Stimulated activated CD4-positive, alpha-beta T cell treated with anti-CD3 and anti-CD28 coated beads, Interleukin-2, amount 100 ng/mL, for 4 hours (primary cell): ENCODE results near the gene STK32C.

Experiments
- DNase-seq: peaks from one replicate; pipeline ENCODE4 v3.0.0-alpha.2; 2020; ENCODE audit warnings: low read depth

STK32C gene

DNA sequence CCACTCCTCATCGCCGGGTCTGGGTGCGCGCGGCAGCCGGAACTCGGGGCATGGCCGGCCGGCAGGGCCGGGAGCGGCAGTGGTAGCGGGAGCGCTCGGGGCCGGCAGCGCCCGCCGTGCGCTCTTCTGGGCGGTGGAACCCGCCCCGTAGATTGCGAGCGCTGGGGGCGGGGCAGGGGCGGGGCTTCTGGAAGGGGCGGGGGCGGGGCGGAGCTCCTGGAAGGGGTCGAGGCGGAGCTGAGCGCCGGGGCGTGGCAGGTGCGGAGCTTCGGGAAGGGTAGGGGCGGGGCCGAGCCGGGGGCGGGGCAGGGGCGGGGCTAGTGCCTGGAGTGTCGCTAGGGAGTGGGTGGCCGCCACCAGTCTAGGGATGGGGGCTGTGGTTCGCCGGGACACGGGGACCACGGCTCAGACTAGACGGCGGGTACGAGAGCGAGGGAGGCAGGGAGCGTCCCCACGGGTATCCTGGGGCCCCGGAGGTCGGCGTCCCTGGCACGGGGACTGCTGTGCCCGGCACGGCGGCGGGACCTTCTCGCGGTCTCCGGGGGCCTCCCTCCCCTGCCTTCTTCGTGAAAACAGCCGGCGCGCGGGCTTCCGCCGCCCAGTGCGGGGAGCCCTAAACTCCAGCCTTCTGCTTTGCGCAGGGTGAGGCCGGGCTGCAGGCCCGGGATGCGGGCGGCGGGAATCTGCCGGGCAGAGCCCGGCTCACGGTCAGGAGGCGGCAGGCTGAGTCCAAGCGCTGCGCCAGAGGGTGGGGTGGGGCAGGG lies at the start of gene STK32C:
Gene STK32C (minus strand): TSS at position 128 of the 764 bp plus-strand sequence. CDS start 117 bp downstream, at position 11.
- peak; percentile 87 for DNase-seq

DNA sequence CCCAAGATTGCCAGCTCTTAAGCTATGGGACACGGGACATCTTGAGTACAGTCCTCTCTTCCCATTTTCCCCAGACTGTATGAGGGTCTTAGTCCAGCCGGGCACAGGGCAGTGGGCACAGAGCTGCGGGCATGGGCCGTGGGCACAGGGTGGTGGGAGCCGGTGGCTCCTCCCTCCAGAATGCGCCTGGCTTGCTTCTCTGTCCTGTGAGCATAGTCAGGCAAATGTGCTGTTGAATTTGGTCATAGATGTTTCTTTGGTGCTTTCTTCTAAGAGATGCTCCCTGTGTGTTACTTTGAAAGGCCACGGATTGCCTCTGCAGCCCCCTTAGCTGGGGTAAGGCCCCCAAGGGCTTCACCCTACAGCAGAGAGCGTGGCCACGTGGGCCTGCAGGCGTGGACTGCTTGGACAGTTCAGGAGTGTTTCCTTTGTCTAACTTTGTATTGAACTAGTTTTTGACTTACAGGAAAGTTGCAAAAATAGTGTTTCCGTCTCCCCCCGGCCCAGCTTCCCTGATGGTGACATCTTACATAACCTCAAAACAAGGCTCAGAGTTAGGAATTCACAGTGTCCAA lies 49.0 kb upstream of the STK32C start:
- no peak for DNase-seq

DNA sequence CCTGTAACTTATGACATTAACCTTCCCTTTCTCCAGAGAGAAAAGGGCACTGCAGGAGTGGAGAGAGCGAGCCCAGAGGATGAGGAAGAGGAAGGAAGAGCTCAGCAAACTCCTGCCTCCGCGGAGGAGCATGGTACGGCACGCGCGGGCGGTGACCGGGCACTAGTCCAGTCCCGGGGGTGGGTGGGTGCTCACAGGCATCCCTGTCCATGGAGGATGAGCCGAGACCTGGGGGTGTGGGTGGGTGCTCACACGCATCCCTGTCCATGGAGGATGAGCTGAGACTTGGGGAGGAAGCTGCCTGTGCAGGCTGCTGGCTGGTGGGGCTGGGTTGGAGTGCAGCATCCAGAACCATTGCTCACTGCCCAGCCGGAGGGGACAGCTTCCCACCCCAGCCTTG lies 48.0 kb upstream of the STK32C start:
- DNase-seq: no peak

DNA sequence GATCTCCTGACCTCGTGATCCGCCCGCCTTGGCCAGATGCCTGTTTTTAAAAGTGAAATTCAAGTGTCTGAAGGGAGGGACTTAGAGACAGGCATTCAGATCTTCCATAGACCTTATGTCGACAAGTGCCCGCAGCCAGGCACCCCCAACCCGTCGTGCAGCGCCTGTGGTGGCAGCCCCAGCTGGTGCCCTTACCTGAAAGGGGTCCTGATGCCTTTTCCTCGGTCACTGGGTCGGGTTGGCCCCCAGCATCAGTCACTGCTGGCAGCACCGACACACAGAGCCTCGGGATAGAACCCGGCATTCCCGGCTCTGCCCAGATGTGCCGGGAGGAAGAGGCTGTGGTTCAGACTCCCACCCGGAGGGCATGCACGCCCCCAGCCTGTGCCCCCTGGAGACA lies 47.5 kb upstream of the STK32C start:
- DNase-seq: no peak

DNA sequence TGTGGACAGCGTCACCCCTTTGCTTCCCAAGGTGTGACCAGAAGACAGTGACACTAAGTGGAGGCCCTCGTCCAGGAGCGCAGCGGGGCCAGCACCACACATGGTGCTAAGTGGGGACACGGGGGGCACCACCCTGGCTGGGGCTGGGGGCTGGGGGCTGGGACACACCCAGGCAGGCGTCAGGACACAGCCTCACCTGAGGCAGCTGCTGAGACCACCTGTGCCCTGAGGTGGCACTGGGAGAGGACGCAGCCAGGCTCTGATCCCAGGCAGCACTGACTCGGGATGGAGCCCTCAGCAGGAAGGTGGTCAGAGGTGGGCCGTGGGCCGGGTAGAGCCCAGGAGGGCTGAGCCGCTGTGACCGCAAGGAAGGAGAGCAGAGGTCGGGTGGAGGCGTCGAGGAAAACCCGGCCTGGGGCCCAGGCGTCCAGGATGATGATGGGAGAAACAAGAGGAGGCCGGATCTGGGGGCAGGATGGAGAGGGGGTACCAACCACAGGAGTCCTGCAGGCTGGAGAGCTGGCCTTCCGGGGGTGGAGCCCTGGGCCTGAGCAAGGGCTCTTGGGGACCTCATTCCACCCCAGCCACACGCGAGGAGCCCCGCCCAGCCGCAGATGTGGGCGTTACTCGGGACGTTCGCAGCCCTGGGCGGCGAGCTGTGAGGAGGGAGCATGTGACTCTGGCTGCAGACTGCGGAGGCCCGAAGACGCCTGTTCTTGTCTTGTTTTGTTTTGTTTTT lies 46.8 kb upstream of the STK32C start:
- no peak for DNase-seq

DNA sequence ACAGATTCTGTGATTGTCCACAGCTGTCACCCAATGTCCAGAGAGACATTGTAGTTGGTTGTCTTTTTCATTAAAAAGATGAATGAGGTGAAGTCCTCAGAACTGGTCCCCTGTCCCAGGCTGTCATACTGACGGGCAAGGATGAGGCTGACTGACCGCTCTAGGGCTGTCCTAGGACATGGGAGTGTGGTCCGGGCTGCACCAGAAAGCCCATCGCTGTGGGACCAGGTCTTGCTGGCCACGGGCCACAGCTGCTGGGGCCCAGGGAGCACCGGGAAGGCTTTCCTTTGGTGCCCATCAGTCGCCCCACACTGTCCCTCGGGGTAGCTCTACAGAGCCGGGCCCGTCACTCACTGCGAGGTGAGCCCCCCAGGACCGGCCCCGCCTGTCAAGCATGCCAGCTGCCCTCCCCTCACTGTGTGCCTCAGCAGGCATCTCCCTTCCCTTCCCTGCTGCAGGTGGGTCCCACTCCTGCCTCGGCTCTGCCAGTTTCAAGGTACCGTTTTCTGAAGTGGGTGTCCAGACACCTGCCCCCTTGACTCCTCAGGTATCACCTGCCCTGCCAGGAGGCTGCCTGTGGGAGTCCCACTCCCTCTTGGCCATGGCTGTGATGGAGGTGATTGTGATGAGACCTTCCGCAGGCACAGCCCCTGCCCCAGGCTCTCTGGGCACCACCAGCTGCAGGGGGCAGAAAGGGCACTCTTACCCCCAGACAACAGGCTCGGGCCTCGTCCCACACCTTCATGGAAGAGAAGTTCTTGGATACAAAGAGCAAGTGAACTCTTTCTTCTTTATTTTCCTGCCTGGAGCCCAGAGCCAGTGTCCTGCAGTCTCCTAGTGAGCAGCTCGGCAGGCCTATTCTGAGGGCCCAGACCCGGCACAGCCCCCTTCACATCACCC lies 46.0 kb upstream of the STK32C start:
- DNase-seq: no peak

DNA sequence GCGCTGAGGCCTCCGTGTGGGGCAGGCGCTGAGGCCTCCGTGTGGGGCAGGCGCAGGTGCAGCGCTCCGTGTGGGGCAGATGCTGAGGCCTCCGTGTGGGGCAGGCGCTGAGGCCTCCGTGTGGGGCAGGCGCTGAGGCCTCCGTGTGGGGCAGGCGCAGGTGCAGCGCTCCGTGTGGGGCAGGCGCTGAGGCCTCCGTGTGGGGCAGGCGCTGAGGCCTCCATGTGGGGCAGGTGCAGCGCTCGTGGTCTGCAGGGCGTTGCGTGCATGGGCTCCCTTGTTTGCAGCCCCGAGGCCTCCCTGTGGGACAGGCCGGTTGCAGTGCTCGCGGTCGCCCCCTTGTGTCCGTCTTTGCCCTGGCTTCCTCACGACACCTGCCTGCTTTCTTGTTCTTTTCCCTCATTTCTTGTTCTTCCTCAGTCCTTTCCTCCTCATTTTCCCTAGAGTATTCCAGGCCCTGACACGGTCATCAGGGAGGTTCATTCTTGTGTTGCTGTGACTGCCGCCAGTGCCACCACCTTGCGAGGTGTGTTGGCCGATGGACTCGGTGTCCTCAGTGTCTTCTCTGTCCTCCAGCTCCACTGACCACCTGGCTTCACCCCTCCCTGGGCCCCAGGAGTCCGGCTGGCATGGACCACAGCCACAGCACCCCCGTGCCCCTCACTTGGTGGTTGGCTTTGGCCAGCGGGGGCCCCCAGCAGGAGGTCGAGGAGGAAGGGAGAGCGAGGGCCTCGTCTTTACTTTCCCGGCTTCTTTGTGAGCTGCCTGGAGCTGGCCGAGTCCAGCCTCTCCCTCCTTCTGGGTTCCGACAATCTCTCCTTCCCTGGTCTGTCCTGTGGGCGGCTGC lies 44.9 kb upstream of the STK32C start:
- peak; percentile 65 for DNase-seq

DNA sequence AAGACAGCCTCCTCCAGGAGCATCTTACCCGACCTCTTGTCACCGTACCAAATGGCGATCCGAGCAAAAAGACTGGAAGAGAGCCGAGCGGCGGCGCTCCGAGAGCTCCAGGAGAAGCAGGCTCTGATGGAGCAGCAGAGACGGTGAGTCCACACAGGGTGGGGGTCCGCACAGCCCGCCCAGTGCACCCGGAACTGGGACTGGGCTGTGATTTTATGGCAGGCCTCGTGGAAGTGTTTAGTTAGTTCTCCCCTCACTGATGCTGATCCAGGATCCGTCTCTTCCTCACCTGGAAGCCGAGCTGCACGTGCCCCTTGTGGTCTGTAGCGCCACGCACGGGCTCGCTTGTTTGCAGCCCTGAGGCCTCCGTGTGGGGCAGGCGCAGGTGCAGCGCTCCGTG lies 43.9 kb upstream of the STK32C start:
- DNase-seq: no peak

DNA sequence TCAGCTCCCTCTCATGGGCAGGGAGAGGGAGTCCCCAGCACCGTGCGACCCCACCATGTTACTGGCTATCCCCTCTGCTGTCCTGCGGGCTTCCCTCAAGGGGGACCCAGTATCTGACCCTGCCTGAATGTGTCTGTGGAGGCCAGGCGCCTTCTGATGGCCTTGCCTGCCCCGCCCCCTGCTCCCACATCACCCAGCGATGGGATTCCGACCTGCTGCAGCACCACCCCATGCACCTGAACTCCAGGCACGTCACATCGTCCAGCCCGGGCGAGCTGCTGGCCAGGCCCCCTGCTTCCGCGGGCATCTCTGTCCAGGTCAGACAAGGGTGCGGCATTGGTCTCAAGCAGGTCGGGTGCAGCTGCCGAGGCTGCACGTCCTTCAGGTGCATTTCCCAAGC lies 43.2 kb upstream of the STK32C start:
- DNase-seq: no peak

DNA sequence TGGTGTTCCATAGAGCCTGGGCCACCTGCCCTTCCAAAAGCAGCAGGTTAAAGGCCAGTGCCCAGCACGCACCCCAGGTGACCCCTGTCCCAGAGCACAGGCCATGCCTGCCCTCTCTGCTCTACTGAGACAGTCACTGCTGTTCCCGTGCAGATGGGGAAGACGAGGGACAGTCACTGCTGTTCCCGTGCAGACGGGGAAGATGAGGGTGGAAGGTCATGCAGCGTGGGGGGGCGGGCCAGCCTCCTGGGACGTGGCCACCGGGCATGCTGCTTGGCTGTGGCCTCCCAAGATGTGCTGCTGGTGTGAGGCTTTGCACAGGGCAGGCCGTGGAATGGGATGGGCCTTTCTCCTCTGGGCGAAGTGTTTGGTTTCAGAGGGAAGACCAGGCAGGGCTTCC lies 42.6 kb upstream of the STK32C start:
- no peak for DNase-seq

DNA sequence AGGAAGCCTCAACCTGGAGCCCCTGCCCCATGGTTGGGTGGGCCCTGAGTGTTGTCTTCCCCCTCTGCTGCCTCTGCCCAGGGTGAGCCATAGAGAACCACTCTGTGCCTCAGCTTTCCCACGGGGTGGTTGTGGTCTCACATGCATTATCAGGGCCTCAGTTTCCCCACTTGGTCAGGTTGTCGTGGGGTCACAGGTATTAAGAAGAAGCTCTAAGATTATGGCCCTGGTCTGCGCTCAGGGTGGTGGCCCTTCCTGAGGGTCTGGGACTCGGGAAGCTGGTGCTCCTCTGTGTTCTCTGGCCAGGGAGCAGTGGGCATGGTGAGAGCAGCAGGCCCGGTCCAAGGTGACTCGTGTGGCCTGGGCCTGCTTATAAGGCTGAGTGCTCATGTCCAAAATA lies 42.0 kb upstream of the STK32C start:
- no peak for DNase-seq

DNA sequence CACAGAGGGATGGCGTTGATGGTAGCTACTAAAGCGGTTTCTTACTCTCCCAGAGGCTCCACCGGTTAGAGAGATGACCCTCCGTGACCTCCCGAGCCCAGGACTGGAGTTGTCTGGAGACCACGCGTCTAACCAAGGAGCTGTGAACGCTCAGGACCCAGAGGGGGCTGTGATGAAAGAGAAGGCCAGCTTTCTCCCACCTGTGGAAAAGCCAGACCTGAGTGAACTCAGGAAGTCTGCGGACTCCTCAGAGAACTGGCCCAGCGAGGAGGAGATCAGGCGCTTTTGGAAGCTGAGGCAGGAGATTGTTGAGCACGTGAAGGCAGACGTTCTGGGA lies 40.1 kb upstream of the STK32C start:
- no peak for DNase-seq

DNA sequence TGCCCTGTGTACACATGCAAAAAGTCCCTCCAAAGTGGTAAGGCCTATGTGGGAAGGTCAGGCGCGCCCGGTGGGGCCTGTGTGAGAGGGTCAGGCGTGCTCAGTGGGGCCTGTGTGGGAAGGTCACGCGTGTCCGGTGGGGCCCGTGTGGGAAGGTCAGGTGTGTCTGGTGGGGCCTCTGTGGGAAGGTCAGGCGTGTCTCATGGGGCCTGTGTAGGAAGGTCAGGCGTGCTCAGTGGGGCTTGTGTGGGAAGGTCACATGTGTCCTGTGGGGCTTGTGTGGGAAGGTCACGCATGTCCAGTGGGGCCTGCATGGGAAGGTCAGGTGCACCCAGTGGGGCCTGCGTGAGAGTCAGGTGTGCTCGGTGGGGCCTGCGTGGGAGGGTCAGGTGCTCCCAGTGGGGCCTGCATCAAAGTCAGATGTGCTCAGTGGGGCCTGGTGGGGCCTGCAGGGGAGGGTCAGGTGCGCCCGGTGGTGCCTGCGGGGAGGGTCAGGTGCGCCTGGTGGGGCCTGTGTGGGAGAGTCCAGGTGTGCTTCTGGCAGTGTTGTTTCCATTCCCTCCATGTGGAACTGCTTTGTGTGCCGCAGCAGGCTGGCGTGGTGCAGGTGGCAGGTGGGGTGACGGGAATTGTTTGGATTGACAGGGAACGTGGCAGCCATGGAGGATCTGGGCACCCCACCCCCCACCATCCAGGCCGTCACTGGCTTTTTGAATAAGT lies 39.6 kb upstream of the STK32C start:
- DNase-seq: no peak

DNA sequence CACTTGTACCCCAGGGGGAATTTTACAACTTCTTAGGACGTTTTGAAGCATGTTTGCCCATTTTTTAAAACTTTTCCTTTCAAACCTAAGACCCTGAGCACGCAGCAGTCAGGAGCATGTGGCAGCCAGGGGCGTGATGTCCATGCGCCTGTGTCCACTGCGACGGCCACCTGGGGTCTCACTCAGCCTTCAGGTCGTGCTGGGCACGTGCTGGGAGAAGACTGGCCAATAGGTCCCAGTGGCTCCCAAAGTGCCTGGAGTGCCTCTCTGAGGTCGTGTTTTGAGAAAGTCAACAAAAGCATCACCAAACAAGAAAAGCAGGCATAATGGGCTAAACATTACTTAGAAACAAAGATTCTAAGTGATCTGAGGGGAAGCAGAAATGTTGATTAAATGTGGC lies 39.1 kb upstream of the STK32C start:
- no peak for DNase-seq

DNA sequence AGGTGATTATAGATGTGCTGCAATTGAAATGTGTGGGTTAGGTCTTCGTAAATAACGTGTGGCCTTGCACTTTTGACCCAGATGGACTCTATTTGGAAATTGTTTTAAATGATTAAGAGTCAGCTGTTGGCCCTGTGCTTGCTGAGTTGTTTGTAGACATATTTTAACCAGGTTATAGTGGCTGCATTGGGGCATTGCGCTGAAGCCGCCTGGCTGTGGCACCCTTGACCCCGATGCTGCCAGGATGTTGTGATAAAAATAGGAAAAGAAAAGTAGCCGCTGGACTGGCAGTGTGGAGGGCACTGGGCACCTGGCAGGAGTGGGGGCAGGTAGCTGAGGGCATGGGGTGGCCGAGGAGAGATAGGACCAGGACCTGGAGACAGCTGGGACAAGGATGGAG lies 37.6 kb upstream of the STK32C start:
- DNase-seq: no peak

DNA sequence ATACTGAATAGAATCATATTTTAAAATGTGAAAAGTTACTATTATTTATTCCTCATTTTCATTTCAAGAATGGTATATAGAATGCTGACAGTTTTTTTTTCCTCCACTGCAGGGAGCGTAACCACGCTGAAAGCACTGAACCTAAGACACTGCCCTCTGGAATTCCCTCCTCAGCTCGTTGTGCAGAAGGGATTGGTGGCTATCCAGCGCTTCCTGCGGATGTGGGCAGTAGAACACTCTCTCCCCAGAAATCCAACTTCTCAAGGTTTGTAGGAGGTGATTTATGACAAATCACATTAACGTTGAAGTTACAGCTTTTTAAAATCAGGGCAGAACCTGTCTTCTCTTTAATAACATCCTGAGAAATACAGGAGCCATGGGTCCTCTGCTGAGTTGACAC lies 36.6 kb upstream of the STK32C start:
- no peak for DNase-seq

DNA sequence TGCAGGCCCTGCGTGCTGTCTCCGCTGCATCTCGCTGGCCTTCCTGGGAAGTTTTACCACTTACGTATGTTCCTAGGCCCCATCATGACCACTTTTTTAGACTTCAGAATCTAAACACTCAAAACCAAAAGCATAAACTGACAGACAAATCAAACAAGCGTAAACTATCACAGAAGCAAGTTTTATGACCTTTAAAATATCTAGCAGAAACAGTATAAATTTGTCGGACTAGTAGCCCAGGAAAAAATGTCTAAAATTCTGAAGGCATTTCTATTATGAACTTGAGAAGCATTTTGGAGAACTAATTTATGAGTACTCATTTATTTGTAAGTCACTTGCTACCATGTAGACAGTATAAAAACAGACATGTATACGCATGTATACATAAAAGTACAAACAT lies 34.8 kb upstream of the STK32C start:
- DNase-seq: no peak

DNA sequence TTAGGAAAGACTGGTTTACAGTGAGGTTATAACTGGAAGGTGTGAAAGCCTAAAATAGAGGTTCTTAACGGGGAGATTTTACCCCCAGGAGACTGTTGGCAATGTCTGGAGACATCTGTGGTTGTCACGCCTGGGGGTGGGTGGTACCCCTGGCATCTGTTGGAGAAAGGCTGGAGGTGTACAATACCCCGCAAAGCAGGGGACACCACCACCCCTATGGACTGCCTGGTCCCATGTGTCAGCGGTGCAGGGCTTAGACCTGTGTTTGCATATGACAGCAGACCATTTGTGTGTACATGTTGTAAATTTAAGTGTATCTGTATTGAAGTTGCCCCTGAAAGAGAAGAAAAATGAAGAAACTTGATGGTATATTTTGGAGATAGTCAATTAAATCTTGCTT lies 34.0 kb upstream of the STK32C start:
- no peak for DNase-seq

DNA sequence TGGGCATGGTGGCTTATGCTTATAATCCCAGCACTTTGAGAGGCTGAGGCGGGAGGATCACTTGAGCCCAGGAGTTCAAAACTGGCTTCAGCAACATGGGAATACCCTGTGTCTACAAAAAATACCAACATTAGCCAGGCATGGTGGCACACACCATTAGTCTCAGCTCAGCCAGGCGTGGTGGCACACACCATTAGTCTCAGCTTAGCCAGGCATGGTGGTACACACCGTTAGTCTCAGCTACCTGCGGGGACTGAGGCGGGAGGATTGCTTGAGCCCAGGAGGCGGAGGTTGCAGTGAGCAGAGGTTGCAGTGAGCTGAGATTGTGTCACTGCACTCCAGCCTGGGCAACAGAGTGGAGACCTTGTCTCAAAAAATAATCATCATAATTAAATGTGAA lies 33.3 kb upstream of the STK32C start:
- no peak for DNase-seq

DNA sequence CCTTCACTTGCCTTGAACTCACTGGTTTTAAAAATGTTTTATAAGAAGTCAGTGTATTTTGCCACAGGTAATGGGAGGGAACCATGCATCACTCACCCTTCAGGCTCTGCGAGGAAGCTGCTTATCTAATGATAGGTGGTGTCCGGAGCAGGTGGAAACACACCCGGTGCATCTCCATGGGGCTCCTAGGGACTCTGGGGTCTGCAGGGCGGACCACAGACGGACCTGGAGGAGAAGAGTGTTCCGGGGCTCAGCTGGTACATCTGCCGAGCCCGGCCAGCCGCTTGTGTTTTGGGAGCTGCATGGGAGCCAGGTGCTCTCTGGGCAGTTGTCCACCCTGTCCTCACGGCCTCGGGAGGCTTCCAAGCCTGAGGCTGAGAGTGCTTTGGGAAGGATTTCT lies 31.5 kb upstream of the STK32C start:
- no peak for DNase-seq

DNA sequence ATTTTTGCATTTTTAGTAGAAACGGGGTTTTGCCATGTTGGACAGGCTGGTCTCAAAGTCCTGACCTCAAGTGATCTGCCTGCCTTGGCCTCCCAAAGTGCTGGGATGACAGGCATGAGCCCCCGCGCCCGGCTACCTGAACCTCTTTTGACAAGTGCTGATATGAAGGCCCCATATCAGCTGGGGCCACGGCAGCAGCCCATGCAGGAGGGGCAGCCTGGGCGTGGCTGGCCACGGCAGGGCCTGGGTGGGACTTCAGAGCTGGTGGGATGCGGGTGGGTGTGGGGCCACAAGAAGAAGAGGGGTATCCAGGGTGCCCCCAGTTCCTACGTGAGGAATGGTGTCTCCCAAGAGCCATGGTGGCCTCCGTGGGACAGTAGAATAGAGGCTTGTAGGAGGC lies 31.1 kb upstream of the STK32C start:
- no peak for DNase-seq
